BLaER1 treated with 17β-estradiol and CSF1 and Interleukin-3, amounts not matched to agents 10 nM and 100 nM (cell line): ENCODE data around the gene CCL15.

Experiments used
- H3K27ac ChIP-seq, 11 experiments: shearing (Covaris generic); formaldehyde crosslinking; 2 replicates each; pipeline ENCODE4 v1.8.1; 2022
- H3K27me3 ChIP-seq, 11 experiments: shearing (Covaris generic); formaldehyde crosslinking; 2 replicates each; pipeline ENCODE4 v1.8.1; 2022
- H3K36me3 ChIP-seq, 11 experiments: shearing (Covaris generic); formaldehyde crosslinking; 2 replicates each; pipeline ENCODE4 v1.8.1; 2022
- H3K4me1 ChIP-seq, 10 experiments: shearing (Covaris generic); formaldehyde crosslinking; 2 replicates each; pipeline ENCODE4 v1.8.1; 2022
- H3K4me2 ChIP-seq, 11 experiments: shearing (Covaris generic); formaldehyde crosslinking; 2 replicates each; pipeline ENCODE4 v1.8.1; 2022
- H3K4me3 ChIP-seq, 10 experiments: shearing (Covaris generic); formaldehyde crosslinking; 2 replicates each; pipeline ENCODE4 v1.8.1; 2022
- H3K9ac ChIP-seq, 11 experiments: shearing (Covaris generic); formaldehyde crosslinking; 2 replicates each; pipeline ENCODE4 v1.8.1; 2022
- H3K9me3 ChIP-seq, 11 experiments: shearing (Covaris generic); formaldehyde crosslinking; replicated peaks in 1 of 11; 2 replicates each; pipeline ENCODE4 v1.8.1; 2022
- H4K20me1 ChIP-seq, 11 experiments: shearing (Covaris generic); formaldehyde crosslinking; 2 replicates each; pipeline ENCODE4 v1.8.1; 2022
- Cebpa-rat ChIP-seq, 11 experiments: shearing (Covaris generic); IDR thresholded peaks; 2 replicates each; pipeline ENCODE4 v1.8.1; 2022

CCL15 gene

DNA sequence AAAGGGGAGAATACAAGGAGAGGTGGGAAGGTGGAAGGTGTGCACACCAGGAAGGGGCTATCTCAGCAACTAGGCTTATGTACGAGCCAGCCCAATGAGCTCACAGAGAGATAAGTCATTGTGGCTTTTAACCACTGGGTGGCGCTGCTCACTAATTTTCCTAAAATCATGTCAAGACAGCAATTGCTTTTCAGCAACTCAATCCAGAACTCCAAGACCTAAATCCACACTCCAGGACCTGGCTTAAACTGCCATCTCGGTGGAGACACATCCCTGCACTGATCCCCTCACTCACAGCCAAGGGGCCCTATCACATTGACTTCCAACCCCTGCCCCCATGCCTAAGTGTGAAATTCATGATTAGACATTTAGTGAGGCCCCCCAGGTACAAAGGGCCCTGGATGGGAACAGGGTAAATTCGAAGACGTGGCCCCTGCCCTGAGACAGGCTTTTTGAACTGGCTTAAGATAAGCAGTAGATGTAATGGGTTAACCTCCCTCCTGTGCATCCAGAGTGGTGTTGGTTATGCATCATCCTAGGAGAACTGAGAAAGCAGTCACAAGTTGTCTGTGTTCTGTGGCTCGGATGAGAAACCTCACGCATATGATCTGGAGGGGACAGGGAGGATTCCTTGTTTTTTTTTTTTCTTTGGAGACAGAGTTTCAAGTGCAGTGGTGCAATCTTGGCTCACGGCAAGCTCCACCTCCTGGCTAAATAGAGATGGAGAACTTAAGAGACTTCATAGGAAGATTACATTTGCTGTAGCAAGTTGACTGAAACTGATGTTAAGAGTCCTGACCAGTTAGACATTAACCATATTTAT is 31.6 kb downstream of the CCL15 start:
- 0 out of 22 replicates have a peak overlapping the region, but pooled peaks of 1 of the 11 experiments have one; percentile 0 for H3K9ac ChIP-seq
- H3K27ac ChIP-seq, result peak overlapping the region in 6 of 11 experiments; percentile 7 to 28 (median 16); a peak in 4 of 22 replicates
- no peaks in the 10 kb centered on the region for H3K27me3 ChIP-seq
- H3K9me3 ChIP-seq, result no peaks in the 10 kb centered on the region
- TF ChIP-seq Cebpa-rat (IDR thresholded peaks at IDR 0.05), result no peak
- peak overlapping the region in 4 of 11 experiments; percentile 12 to 61 (median 34); a peak in 8 of 22 replicates for H3K4me2 ChIP-seq
- no peaks in the 10 kb centered on the region for H3K36me3 ChIP-seq
- H4K20me1 ChIP-seq, result no peaks in the 10 kb centered on the region
- peaks cover 0 to 24% (median 5%) of the 10 kb centered on the region in 10 experiments; a peak in 10 of 20 replicates for H3K4me1 ChIP-seq
- H3K4me3 ChIP-seq, result no peak overlapping the region

DNA sequence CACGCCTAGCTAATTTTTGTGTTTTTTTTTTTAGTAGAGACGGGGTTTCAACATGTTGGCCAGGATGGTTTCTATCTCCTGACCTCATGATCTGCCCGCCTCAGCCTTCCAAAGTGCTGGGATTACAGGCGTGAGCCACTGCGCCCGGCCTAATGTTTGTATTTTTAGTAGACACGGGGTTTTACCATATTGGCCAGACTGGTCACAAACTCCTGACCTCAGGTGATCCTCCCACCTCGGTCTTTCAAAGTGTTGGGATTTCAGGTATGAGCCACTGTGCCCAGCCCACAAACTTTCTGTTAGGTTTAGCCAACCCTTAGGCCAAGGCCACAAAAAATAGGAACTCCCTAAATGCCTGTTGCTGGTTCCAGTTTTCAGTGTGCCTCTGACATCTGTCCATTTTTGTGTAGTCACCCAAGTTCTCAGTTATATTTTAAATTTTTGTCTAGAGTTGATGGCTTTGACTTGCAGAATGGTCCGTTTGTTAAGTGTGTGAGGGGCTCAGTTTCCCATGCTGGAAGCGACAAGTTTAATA is 32.8 kb downstream of the CCL15 start:
- H3K9ac ChIP-seq, result no peak overlapping the region; a peak in 1 of 22 replicates
- no peaks in the 10 kb centered on the region for H3K9me3 ChIP-seq
- no peaks in the 10 kb centered on the region for H3K27me3 ChIP-seq
- H3K4me2 ChIP-seq, result no peak overlapping the region
- H3K4me3 ChIP-seq, result no peak overlapping the region
- H3K36me3 ChIP-seq, result no peaks in the 10 kb centered on the region
- no peak overlapping the region for H3K27ac ChIP-seq
- H3K4me1 ChIP-seq, result peaks cover 0 to 23% (median 5%) of the 10 kb centered on the region in 10 experiments; a peak in 10 of 20 replicates
- no peaks in the 10 kb centered on the region for H4K20me1 ChIP-seq
- no peak for TF ChIP-seq Cebpa-rat (IDR thresholded peaks at IDR 0.05)

DNA sequence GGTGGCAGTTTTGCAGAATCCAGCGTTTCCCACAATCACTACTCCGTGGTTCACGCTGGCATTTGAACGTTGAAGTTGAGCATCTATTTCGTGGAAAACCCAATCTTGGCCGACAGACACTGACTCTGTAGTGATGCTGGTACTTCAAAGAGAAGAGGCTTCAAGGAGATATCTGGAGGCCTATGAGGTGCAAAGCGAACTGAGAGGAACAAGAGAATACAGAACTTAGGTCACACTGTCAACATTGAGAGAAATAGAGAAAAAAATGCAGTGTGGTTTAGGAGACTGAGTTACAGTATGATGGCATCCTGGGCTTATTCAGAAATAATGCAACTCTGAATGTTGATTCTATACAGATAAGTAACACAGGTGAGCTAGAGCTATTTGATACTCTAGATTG is 36.1 kb downstream of the CCL15 start:
- H3K4me2 ChIP-seq, result no peak overlapping the region
- H3K36me3 ChIP-seq, result no peaks in the 10 kb centered on the region
- H3K27me3 ChIP-seq, result no peaks in the 10 kb centered on the region
- H3K4me3 ChIP-seq, result no peak overlapping the region
- H3K9me3 ChIP-seq, result no peaks in the 10 kb centered on the region
- no peak overlapping the region for H3K9ac ChIP-seq
- no peak overlapping the region for H3K27ac ChIP-seq
- H4K20me1 ChIP-seq, result no peaks in the 10 kb centered on the region
- TF ChIP-seq Cebpa-rat (IDR thresholded peaks at IDR 0.05), result no peak
- peaks cover 0 to 8% (median 2%) of the 10 kb centered on the region in 10 experiments; a peak in 10 of 20 replicates for H3K4me1 ChIP-seq

DNA sequence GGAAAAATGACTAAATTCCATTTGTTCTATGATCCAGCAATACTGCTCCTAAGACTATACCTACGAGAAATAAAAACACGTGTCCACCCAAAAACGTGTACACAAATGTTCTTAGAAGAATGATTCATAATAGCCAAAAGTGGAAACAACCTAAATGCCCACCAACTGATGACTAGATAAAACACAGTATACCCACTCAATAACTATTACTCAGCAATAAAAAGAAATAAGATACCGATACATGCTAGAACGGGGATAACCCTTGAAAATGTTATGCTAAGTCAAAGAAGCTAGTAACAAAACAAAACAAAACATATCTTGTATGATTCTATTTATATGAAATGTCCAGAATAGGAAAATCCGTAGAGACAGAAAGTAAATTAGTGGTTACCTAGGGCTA is 37.7 kb downstream of the CCL15 start:
- H4K20me1 ChIP-seq, result no peaks in the 10 kb centered on the region
- no peak overlapping the region for H3K9ac ChIP-seq
- no peak overlapping the region for H3K27ac ChIP-seq
- no peaks in the 10 kb centered on the region for H3K4me1 ChIP-seq
- no peak overlapping the region for H3K4me3 ChIP-seq
- no peaks in the 10 kb centered on the region for H3K9me3 ChIP-seq
- TF ChIP-seq Cebpa-rat (IDR thresholded peaks at IDR 0.05), result no peak
- no peak overlapping the region for H3K4me2 ChIP-seq
- H3K36me3 ChIP-seq, result no peaks in the 10 kb centered on the region
- no peaks in the 10 kb centered on the region for H3K27me3 ChIP-seq

DNA sequence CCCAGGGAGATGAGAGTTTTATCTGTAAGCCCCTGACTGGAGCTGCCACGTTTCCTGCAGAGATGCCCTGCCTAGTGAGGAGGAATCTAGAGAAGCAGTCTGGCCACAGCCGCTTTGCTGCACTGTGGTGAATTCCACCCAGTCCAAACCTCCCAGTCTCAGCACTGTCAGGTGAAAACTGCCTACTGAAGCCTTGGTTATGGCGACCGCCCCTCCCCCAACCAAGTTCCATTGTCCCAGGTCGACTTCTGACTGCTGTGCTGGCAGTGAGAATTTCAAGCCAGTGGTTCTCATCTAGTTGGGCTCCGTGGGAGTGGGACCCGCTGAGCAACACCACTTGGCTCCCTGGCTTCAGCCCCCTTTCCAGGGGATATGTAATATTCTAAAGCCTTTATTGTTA is 47.6 kb downstream of the CCL15 start:
- no peak overlapping the region for H3K27ac ChIP-seq
- H3K9me3 ChIP-seq, result no peaks in the 10 kb centered on the region
- no peaks in the 10 kb centered on the region for H3K27me3 ChIP-seq
- H3K4me1 ChIP-seq, result no peaks in the 10 kb centered on the region
- H3K4me3 ChIP-seq, result no peak overlapping the region
- no peaks in the 10 kb centered on the region for H4K20me1 ChIP-seq
- no peak for TF ChIP-seq Cebpa-rat (IDR thresholded peaks at IDR 0.05)
- H3K36me3 ChIP-seq, result no peaks in the 10 kb centered on the region
- no peak overlapping the region for H3K9ac ChIP-seq
- H3K4me2 ChIP-seq, result no peak overlapping the region

DNA sequence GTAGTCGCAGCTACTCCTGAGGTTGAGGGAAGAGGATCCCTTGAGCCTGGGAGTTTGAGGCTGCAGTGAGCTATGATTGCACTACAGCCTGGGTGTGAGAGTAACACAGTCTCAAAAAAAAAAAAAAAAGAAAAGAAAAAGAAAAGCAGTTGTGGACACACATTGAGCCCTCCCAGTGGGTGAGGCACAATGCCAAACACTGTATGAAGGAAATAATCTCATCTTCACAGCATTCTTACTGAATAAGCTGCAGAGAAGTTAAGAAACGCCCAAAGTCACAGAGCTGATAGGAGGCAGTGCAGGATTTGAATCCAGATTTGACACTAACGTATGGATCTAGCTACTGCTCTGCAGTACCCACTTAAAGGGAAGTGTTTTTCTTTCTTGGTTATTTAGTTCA is 52.0 kb downstream of the CCL15 start:
- Histone ChIP-seq H3K9me3 (no peaks in the 10 kb centered on the region), H3K36me3 (no peaks in the 10 kb centered on the region), H3K27me3 (no peaks in the 10 kb centered on the region), H3K4me3 (no peak overlapping the region), H3K9ac (no peak overlapping the region), H3K27ac (no peak overlapping the region), H3K4me1 (no peaks in the 10 kb centered on the region), H3K4me2 (no peak overlapping the region), H4K20me1 (no peaks in the 10 kb centered on the region)
- no peak for TF ChIP-seq Cebpa-rat (IDR thresholded peaks at IDR 0.05)

DNA sequence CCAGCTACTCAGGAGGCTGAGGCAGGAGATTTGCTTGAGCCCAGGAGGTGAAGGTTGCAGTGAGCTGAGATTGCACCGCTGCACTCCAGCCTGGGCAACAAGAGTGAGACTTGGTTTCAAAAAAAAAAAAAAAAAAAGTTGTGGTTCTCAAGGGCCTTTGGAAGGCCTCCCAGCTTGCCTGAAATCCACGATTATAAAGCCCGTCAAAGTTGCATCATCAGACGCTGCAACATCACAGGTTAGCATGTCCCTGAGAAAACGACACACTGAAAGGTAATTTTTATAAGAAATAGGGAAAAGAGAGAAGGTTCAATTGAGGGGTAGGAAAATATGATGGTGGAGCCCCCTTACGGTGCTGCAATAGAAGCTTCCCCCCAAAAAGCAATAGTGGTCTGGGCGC is 53.3 kb downstream of the CCL15 start:
- peak in 1 of 11 experiments; percentile 31; a peak in 1 of 22 replicates for TF ChIP-seq Cebpa-rat (IDR thresholded peaks at IDR 0.05)
- H3K27me3 ChIP-seq, result no peaks in the 10 kb centered on the region
- H3K27ac ChIP-seq, result no peak overlapping the region
- H3K9ac ChIP-seq, result no peak overlapping the region
- no peaks in the 10 kb centered on the region for H4K20me1 ChIP-seq
- no peaks in the 10 kb centered on the region for H3K9me3 ChIP-seq
- no peaks in the 10 kb centered on the region for H3K36me3 ChIP-seq
- H3K4me1 ChIP-seq, result no peaks in the 10 kb centered on the region
- H3K4me2 ChIP-seq, result no peak overlapping the region
- H3K4me3 ChIP-seq, result no peak overlapping the region
